ENCODE measurements around the gene RELB.
"Not testable (repeated sequence)": the region's sequence is repeated elsewhere in the genome, so short reads cannot be mapped to it uniquely, and the experiment has no call there.

RELB gene

GRCh38 chr19:45001087-45001739, at the start of gene RELB:
RELB (plus strand) TSS chr19:45001464; CDS start chr19:45001580, 116 bp downstream.
- peak; percentile 89 for DNase-seq (ENCODE audit: low read depth)

- no peak for DNase-seq (ENCODE audit: low read depth)
Measured at GRCh38 chr19:44954278-44954648, 47.0 kb upstream of the RELB start.

- DNase-seq (ENCODE audit: low read depth) = peak; percentile 97
Measured at GRCh38 chr19:44954649-44955504, 46.4 kb upstream of the RELB start, which contains the start of gene CLPTM1. CLPTM1 (plus strand) TSS chr19:44955380; CDS start chr19:44955396, 16 bp downstream.

GRCh38 chr19:44955505-44956439, 45.5 kb upstream of the RELB start:
- DNase-seq (ENCODE audit: low read depth) = no peak

- DNase-seq (ENCODE audit: low read depth) = no peak
Measured at GRCh38 chr19:44957526-44957925, 43.7 kb upstream of the RELB start.

GRCh38 chr19:44958090-44958489, 43.2 kb upstream of the RELB start:
- DNase-seq (ENCODE audit: low read depth) = no peak

GRCh38 chr19:44959691-44960090, 41.6 kb upstream of the RELB start:
- no peak for DNase-seq (ENCODE audit: low read depth)

GRCh38 chr19:44960906-44961728, 40.1 kb upstream of the RELB start:
- no peak for DNase-seq (ENCODE audit: low read depth)

GRCh38 chr19:44961821-44962220, 39.4 kb upstream of the RELB start:
- no peak for DNase-seq (ENCODE audit: low read depth)

- DNase-seq (ENCODE audit: low read depth) = no peak
Measured at GRCh38 chr19:44968118-44968517, 33.1 kb upstream of the RELB start.

GRCh38 chr19:44968670-44969069, 32.6 kb upstream of the RELB start:
- no peak for DNase-seq (ENCODE audit: low read depth)

GRCh38 chr19:44969437-44969836, 31.8 kb upstream of the RELB start:
- no peak for DNase-seq (ENCODE audit: low read depth)

GRCh38 chr19:44971451-44971850, 29.8 kb upstream of the RELB start:
- DNase-seq (ENCODE audit: low read depth) = not testable (repeated sequence)

GRCh38 chr19:44972802-44973201, 28.5 kb upstream of the RELB start:
- DNase-seq (ENCODE audit: low read depth) = no peak

- DNase-seq (ENCODE audit: low read depth) = no peak
Measured at GRCh38 chr19:44973982-44974735, 27.1 kb upstream of the RELB start.

GRCh38 chr19:44974857-44975256, 26.4 kb upstream of the RELB start:
- no peak for DNase-seq (ENCODE audit: low read depth)

- DNase-seq (ENCODE audit: low read depth) = no peak
Measured at GRCh38 chr19:44975444-44975843, 25.8 kb upstream of the RELB start.

GRCh38 chr19:44984005-44984404, 17.3 kb upstream of the RELB start:
- DNase-seq (ENCODE audit: low read depth) = no peak

- no peak for DNase-seq (ENCODE audit: low read depth)
Measured at GRCh38 chr19:44985445-44985844, 15.8 kb upstream of the RELB start.

GRCh38 chr19:44986389-44986788, 14.9 kb upstream of the RELB start:
- no peak for DNase-seq (ENCODE audit: low read depth)

Measured in fibroblast of gingiva (primary cell).